Measurements from ENCODE around the gene ZBTB48. TPM values are rescaled to one million over a fixed set of nuclear protein-coding genes. Genes with fewer than 3 reads are reported as not detected.
A peak's percentile ranks its signal among the peaks of the same experiment; 100 is the strongest.

ZBTB48 gene
- total and polyA plus RNA-seq, 7 donors: 14.4 to 31.3 (median 17.6) TPM

- peaks cover under 1 to 19% (median 3%) of the 10 kb centered on the region in 4 donors for H3K36me3 ChIP-seq
- DNase-seq: peak; percentile 82
- no peaks in the 10 kb centered on the region for H3K27me3 ChIP-seq
- WGBS, 2 donors: 1 to 2% methylated on average over 117 of the region's 117 CpGs
- peak overlapping the region; percentile 99 to 100 (median 99) for H3K27ac ChIP-seq
- intact Hi-C loops (cut with DNase I): loop anchor here (10.0 kb wide), 1 partner anchor 171 kb away; the partner anchor contains the start of gene CAMTA1
- H3K4me1 ChIP-seq: peaks cover 0 to 58% (median 49%) of the 10 kb centered on the region in 4 donors
- H3K4me3 ChIP-seq: peak overlapping the region; percentile 96 to 100 (median 100)
- TF ChIP-seq CTCF (IDR thresholded peaks at IDR 0.05): no peak
- TF ChIP-seq POLR2AphosphoS5 (IDR thresholded peaks at IDR 0.05): no peak
- no peak for TF ChIP-seq POLR2A (IDR thresholded peaks at IDR 0.05)
- no peak for TF ChIP-seq EP300 (IDR thresholded peaks at IDR 0.05)
- no peaks in the 10 kb centered on the region for H3K9me3 ChIP-seq
These were observed 34.5 kb downstream of the ZBTB48 start for GRCh38 chr1:6614019-6614928.

GRCh38 chr1:6614929-6615785, 35.4 kb downstream of the ZBTB48 start:
- peak; percentile 70 for DNase-seq
- intact Hi-C loops (cut with DNase I): loop anchor here (10.0 kb wide), 1 partner anchor 170 kb away; the partner anchor contains the start of gene CAMTA1
- H3K4me3 ChIP-seq: peak overlapping the region; percentile 96 to 100 (median 100)
- H3K36me3 ChIP-seq: peaks cover 9 to 28% (median 12%) of the 10 kb centered on the region in 4 donors
- WGBS, 2 donors: 2% methylated on average over 82 of the region's 82 CpGs
- peak overlapping the region; percentile 99 to 100 (median 99) for H3K27ac ChIP-seq
- H3K27me3 ChIP-seq: no peaks in the 10 kb centered on the region
- no peaks in the 10 kb centered on the region for H3K9me3 ChIP-seq
- TF ChIP-seq POLR2A (IDR thresholded peaks at IDR 0.05) (no peak), EP300 (IDR thresholded peaks at IDR 0.05) (no peak), POLR2AphosphoS5 (IDR thresholded peaks at IDR 0.05) (no peak), CTCF (IDR thresholded peaks at IDR 0.05) (no peak)
- H3K4me1 ChIP-seq: peaks cover 0 to 49% (median 42%) of the 10 kb centered on the region in 4 donors

- H3K27me3 ChIP-seq: no peaks in the 10 kb centered on the region
- peak overlapping the region in 1 of 4 donors; percentile 1 for H3K27ac ChIP-seq
- 94 to 95% methylated on average over 4 of the region's 4 CpGs for WGBS, 2 donors
- intact Hi-C loops (cut with DNase I): loop anchor here (10.0 kb wide), 1 partner anchor 166 kb away; the partner anchor contains the start of gene CAMTA1
- peaks cover 24 to 63% (median 33%) of the 10 kb centered on the region in 4 donors for H3K36me3 ChIP-seq
- no peak for DNase-seq
- no peak for TF ChIP-seq EP300 (IDR thresholded peaks at IDR 0.05)
- TF ChIP-seq CTCF (IDR thresholded peaks at IDR 0.05): no peak
- TF ChIP-seq POLR2A (IDR thresholded peaks at IDR 0.05): no peak
- TF ChIP-seq POLR2AphosphoS5 (IDR thresholded peaks at IDR 0.05): no peak
- H3K4me1 ChIP-seq: peaks cover 0 to 41% (median 39%) of the 10 kb centered on the region in 4 donors
- H3K4me3 ChIP-seq: no peak overlapping the region
- H3K9me3 ChIP-seq: no peaks in the 10 kb centered on the region
These were observed 39.3 kb downstream of the ZBTB48 start for GRCh38 chr1:6619045-6619444.

Measured in sigmoid colon (tissue), 7 donors.